GM12892 (cell line): ENCODE measurements around the gene C19orf85.

ENCODE experiments used
- POLR2A ChIP-seq: IDR thresholded peaks from 2 replicates; pipeline ENCODE4 v1.6.1; 2011; ENCODE audit warnings: low read depth, low read length, control low read depth
- POLR2AphosphoS5 ChIP-seq: IDR thresholded peaks from 2 replicates; pipeline ENCODE4 v1.6.1; 2011; ENCODE audit warnings: low read depth, low read length, control low read depth
- TAF1 ChIP-seq: IDR thresholded peaks from 2 replicates; pipeline ENCODE4 v1.6.1; 2011; ENCODE audit warnings: low read depth, mild to moderate bottlenecking, control low read depth, low read length, borderline replicate concordance

DNA sequence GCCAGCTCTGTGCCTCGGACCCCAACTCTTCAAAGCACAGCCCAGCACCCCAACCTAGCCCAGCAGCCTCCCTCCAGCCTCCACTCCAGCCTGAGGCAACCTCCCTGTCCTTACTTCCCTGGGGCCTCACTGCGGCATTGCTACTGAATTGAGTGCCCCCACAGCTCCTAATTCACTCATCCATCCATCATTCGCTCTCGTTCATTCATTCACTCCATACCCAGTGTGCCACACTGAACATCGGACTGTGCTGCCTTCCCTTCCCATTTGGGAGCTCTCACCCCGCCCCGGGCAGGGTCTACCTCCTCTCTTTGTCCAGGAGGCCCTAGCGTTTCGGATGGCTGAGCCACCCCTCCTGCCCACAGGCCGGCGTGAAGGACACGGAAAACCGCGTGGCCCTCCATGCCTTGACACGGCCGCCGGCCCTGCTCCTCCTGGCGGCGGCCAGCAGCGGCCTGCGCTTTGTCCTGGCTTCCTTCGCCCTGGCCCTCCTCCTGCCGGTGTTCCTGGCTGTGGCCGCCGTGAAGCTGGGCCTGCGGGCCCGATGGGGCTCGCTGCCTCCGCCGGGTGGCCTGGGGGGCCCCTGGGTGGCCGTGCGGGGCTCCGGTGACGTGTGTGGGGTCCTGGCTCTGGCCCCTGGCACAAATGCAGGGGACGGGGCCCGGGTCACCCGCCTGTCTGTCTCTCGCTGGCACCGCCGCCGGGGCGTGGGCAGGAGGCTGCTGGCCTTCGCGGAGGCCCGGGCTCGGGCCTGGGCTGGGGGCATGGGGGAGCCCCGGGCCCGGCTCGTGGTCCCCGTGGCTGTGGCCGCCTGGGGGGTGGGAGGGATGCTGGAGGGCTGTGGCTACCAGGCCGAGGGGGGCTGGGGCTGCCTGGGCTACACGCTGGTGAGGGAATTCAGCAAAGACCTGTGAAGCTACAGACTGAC is 21.8 kb upstream of the C19orf85 start:
- no peak for TF ChIP-seq POLR2A
- no peak for TF ChIP-seq TAF1
- no peak for TF ChIP-seq POLR2AphosphoS5
